ENCODE results near the gene HS6ST2. TPM values are rescaled to one million over a fixed set of nuclear protein-coding genes. Genes with fewer than 3 reads are reported as not detected.
A peak's percentile ranks its signal among the peaks of the same experiment; 100 is the strongest.

The HS6ST2 gene
- total RNA-seq, 1 donor from 2014 or later, result 14.8 TPM

DNA sequence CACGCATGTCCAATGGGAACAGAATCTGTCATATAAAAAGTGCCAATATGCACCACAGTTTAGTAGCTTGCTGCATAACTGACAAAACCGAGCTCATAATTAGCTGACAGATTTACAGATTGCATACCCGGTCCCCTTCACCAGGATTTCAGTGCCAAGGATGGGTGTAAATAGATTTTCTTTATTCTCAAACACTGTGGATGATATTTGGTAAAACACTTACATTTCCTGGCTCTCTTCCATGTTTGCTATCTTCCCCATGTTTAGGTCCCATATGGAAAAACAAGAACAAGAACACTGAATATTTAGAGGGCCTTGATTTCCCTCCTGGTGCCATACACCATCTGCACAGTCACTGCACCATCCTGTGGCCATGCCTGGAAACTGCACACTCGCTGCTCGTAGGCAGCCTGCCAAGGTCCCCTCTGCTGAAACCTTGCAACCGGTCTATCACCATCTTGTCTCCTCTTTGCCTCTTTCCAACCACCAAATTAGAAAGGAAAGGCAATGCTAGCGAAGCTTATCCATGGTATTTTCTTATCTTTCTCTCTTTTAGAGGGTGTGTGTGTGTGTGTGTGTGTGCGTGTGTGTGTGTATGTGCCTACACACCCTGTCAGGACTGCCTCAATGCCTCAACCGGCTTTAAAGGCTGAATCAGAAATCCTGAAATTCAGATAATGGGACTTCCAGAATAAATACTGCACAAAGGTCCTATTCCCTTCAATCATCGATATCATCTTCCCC lies 345.4 kb downstream of the HS6ST2 start:
- peak; percentile 34 for DNase-seq (ENCODE audit: low spot score, unreplicated experiment)

DNA sequence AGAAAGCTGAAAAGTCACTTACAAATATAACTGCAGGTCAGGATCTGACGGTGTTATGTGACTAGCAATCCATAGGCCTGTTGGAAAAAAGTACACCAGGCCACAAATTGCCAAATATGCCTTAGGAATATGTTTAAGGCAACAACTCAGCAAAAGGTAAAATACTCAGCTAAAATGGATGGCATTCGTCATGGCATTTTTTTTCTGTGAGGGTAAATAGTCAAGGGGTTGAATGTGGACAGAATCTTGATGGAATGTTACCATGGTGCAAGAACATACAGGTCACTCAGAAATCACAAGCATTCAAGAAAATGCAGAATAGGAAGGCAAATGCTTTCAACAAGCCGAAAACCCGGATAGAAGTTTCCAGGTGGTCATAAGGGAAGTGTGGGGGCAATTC lies 347.9 kb downstream of the HS6ST2 start:
- no peaks in the 10 kb centered on the region for H3K27me3 Mint-ChIP-seq
- H3K36me3 Mint-ChIP-seq (ENCODE audit: insufficient read depth), result no peaks in the 10 kb centered on the region
- H3K9me3 Mint-ChIP-seq (ENCODE audit: low read depth), result no peaks in the 10 kb centered on the region
- H3K4me3 Mint-ChIP-seq (ENCODE audit: low read depth), result no peak overlapping the region
- no peak overlapping the region for H3K27ac Mint-ChIP-seq
- DNase-seq (ENCODE audit: low spot score, unreplicated experiment), result no peak
- no peaks in the 10 kb centered on the region for H3K4me1 Mint-ChIP-seq (ENCODE audit: low read depth)
- TF ChIP-seq, protein P1, sequence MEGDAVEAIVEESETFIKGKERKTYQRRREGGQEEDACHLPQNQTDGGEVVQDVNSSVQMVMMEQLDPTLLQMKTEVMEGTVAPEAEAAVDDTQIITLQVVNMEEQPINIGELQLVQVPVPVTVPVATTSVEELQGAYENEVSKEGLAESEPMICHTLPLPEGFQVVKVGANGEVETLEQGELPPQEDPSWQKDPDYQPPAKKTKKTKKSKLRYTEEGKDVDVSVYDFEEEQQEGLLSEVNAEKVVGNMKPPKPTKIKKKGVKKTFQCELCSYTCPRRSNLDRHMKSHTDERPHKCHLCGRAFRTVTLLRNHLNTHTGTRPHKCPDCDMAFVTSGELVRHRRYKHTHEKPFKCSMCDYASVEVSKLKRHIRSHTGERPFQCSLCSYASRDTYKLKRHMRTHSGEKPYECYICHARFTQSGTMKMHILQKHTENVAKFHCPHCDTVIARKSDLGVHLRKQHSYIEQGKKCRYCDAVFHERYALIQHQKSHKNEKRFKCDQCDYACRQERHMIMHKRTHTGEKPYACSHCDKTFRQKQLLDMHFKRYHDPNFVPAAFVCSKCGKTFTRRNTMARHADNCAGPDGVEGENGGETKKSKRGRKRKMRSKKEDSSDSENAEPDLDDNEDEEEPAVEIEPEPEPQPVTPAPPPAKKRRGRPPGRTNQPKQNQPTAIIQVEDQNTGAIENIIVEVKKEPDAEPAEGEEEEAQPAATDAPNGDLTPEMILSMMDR (IDR thresholded peaks at IDR 0.05; ENCODE audit: unreplicated experiment), result no peak

More for the DNA sequence above, 345.4 kb downstream of the HS6ST2 start:
- TF ChIP-seq, protein P1 (IDR thresholded peaks at IDR 0.05; ENCODE audit: unreplicated experiment), result peak; percentile 92
- Mint-ChIP-seq H3K4me1 (ENCODE audit: low read depth) (no peaks in the 10 kb centered on the region), H3K4me3 (ENCODE audit: low read depth) (no peak overlapping the region), H3K27ac (no peak overlapping the region), H3K36me3 (ENCODE audit: insufficient read depth) (no peaks in the 10 kb centered on the region), H3K9me3 (ENCODE audit: low read depth) (no peaks in the 10 kb centered on the region), H3K27me3 (no peaks in the 10 kb centered on the region)

DNA sequence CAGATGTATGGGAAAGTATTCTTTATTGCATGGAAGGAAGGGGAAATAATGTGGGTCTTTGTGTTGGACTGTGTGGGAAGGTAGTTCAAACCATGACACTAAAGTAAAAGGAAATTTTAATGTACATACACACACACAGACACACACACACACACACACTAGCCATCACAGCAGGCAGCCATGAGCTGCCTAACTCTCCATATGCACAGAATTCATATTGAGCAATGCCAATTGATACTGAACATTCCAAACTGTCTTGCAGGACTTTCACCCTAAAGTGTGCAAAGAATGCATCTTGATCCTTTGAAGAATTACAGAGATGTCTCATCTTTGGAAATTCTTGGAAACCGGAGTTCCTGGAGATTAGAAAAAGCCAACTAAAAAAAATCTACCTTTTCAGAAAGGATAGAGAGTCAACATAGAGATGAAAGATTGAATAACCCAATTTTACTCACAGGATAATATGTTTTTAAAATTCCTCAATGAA lies 349.0 kb downstream of the HS6ST2 start:
- no peaks in the 10 kb centered on the region for H3K36me3 Mint-ChIP-seq (ENCODE audit: insufficient read depth)
- DNase-seq (ENCODE audit: low spot score, unreplicated experiment), result no peak
- no peak overlapping the region for H3K4me3 Mint-ChIP-seq (ENCODE audit: low read depth)
- H3K4me1 Mint-ChIP-seq (ENCODE audit: low read depth), result no peaks in the 10 kb centered on the region
- H3K27ac Mint-ChIP-seq, result no peak overlapping the region
- peaks cover 3% of the 10 kb centered on the region for H3K27me3 Mint-ChIP-seq
- H3K9me3 Mint-ChIP-seq (ENCODE audit: low read depth), result no peaks in the 10 kb centered on the region
- TF ChIP-seq, protein P1 (IDR thresholded peaks at IDR 0.05; ENCODE audit: unreplicated experiment), result no peak

DNA sequence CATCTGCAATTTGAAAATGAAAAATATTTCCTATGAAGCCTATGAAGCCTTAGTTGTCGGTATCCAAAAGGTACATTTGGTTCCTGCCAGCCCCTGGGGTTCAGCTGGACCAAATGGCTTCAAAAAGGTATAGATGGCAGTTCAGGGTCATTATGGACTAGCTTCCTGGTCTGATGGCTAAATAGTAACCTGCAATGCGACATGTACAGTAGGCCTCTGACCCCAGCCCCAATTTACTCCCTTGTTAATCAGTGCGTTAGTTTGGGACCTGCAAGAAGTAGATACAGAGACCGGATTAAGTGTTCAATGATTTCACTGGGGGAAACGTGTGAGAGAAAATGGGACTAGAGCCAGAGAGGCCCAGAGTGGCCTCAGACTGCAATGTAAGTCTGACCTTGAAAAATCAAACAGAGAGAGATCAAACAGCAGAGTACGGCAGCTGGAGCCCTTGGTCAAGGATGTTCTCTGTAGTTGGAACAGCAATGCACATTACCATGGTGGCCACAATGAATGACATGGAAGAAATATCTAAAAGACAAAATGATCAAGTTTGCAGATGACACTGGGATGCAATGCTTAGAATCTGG lies 354.6 kb downstream of the HS6ST2 start:
- no peak for DNase-seq (ENCODE audit: low spot score, unreplicated experiment)
- H3K27ac Mint-ChIP-seq, result no peak overlapping the region

DNA sequence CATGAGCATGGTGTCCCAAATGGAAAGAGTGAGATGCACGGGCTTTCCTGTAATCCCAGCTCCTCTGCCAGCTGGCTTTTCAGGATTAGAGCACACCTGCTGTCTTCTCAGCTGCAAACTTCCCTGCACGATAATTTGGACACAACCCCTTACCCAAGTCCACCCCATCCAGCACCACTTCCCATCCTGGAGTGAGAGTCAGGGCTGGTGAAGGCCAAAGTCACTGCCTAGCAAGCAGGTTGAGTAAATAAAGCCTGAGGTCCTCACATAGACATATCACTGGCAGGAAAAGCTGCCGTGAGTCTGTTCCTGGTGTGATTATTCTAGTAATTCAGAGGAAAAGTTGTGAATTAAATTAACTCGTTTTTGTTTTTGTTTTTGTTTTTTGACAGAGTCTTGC lies 355.7 kb downstream of the HS6ST2 start:
- Mint-ChIP-seq H3K27ac (no peak overlapping the region), H3K36me3 (ENCODE audit: insufficient read depth) (no peaks in the 10 kb centered on the region), H3K9me3 (ENCODE audit: low read depth) (no peaks in the 10 kb centered on the region), H3K4me3 (ENCODE audit: low read depth) (no peak overlapping the region), H3K27me3 (peaks cover 3% of the 10 kb centered on the region), H3K4me1 (ENCODE audit: low read depth) (no peaks in the 10 kb centered on the region)
- DNase-seq (ENCODE audit: low spot score, unreplicated experiment), result no peak
- TF ChIP-seq, protein P1 (IDR thresholded peaks at IDR 0.05; ENCODE audit: unreplicated experiment), result no peak

More for the DNA sequence above, 354.6 kb downstream of the HS6ST2 start:
- Mint-ChIP-seq H3K36me3 (ENCODE audit: insufficient read depth) (no peaks in the 10 kb centered on the region), H3K9me3 (ENCODE audit: low read depth) (no peaks in the 10 kb centered on the region), H3K4me1 (ENCODE audit: low read depth) (no peaks in the 10 kb centered on the region), H3K4me3 (ENCODE audit: low read depth) (no peak overlapping the region), H3K27me3 (peaks cover 3% of the 10 kb centered on the region)
- TF ChIP-seq, protein P1 (IDR thresholded peaks at IDR 0.05; ENCODE audit: unreplicated experiment), result no peak

All from progenitor cell of endocrine pancreas (in vitro differentiated cells).